GM23338 (cell line): ENCODE data around the gene NACAD. TPM values are rescaled to one million over a fixed set of nuclear protein-coding genes. Genes with fewer than 3 reads are reported as not detected.

ENCODE experiments used
- ATAC-seq: fragments of 200-7000 bp; cut with Tn5 transposase; 3 replicates; pipeline ENCODE4 v1.9.1; 2020
- DNase-seq: peaks from one replicate; pipeline ENCODE4 v3.0.0-alpha.2; 2015; ENCODE audit warnings: low spot score
- H2AFZ ChIP-seq: fragments of 200-600 bp; sonication (generic); 2 replicates; pipeline ENCODE4 v1.8.0; 2016; ENCODE audit warnings: antibody characterized with exemption, mild to moderate bottlenecking, moderate library complexity
- H3F3A ChIP-seq: fragments of 200-600 bp; sonication (generic); replicated peaks from 2 replicates; pipeline ENCODE4 v1.8.0; 2017; ENCODE audit warnings: antibody characterized with exemption, mixed run types, low read depth
- H3K27ac ChIP-seq: fragments of 200-600 bp; sonication (generic); 2 replicates; pipeline ENCODE4 v1.6.1; 2016; ENCODE audit warnings: low read depth
- H3K27me3 ChIP-seq: fragments of 200-600 bp; sonication (generic); 2 replicates; pipeline ENCODE4 v1.8.0; 2016; ENCODE audit warnings: mild to moderate bottlenecking, mixed run types, moderate library complexity; ENCODE audit not compliant: insufficient read depth
- H3K36me3 ChIP-seq: fragments of 200-600 bp; sonication (generic); 2 replicates; pipeline ENCODE4 v1.8.0; 2016; ENCODE audit warnings: mild to moderate bottlenecking; ENCODE audit not compliant: insufficient read depth
- H3K4me1 ChIP-seq: fragments of 200-600 bp; sonication (generic); 2 replicates; pipeline ENCODE4 v1.8.0; 2016; ENCODE audit warnings: mild to moderate bottlenecking, moderate library complexity; ENCODE audit not compliant: insufficient read depth
- H3K4me2 ChIP-seq: fragments of 200-600 bp; sonication (generic); 2 replicates; pipeline ENCODE4 v1.7.1; 2017; ENCODE audit warnings: mixed run types
- H3K4me3 ChIP-seq: fragments of 200-600 bp; sonication (generic); 2 replicates; pipeline ENCODE4 v1.6.1; 2016; ENCODE audit warnings: mixed run types
- H3K79me2 ChIP-seq: fragments of 200-600 bp; sonication (generic); replicated peaks from 2 replicates; pipeline ENCODE4 v1.8.0; 2017; ENCODE audit warnings: mild to moderate bottlenecking; ENCODE audit not compliant: insufficient read depth
- H3K9me2 ChIP-seq: fragments of 200-600 bp; sonication (generic); 2 replicates; pipeline ENCODE4 v1.8.0; 2017; ENCODE audit not compliant: insufficient read depth
- H4K20me1 ChIP-seq: fragments of 200-600 bp; sonication (generic); replicated peaks from 2 replicates; pipeline ENCODE4 v1.8.0; 2017; ENCODE audit warnings: mild to moderate bottlenecking; ENCODE audit not compliant: insufficient read depth
- H3K27ac Mint-ChIP-seq: 2 replicates; pipeline ENCODE4 v1.8.0; 2020; ENCODE audit warnings: inconsistent platforms, mild to moderate bottlenecking, moderate library complexity, mixed read lengths
- H3K27me3 Mint-ChIP-seq: 3 replicates; pipeline ENCODE4 v1.8.0; 2022; ENCODE audit warnings: low read depth, mild to moderate bottlenecking, moderate library complexity, mixed read lengths, inconsistent platforms; ENCODE audit not compliant: insufficient read depth, poor library complexity
- H3K36me3 Mint-ChIP-seq: 3 replicates; pipeline ENCODE4 v1.8.0; 2021; ENCODE audit warnings: low read depth, mild to moderate bottlenecking, inconsistent platforms, moderate library complexity, mixed read lengths
- H3K4me1 Mint-ChIP-seq: 3 replicates; pipeline ENCODE4 v1.8.0; 2020; ENCODE audit warnings: mild to moderate bottlenecking, inconsistent platforms, mixed read lengths
- H3K4me3 Mint-ChIP-seq: 3 replicates; pipeline ENCODE4 v1.8.0; 2021; ENCODE audit warnings: moderate library complexity, mild to moderate bottlenecking, inconsistent platforms, mixed read lengths
- H3K9me3 Mint-ChIP-seq: 3 replicates; pipeline ENCODE4 v1.8.0; 2020; ENCODE audit warnings: moderate library complexity, mild to moderate bottlenecking, inconsistent platforms, mixed read lengths
- ETS1 ChIP-seq: IDR thresholded peaks from 2 replicates; pipeline ENCODE4 v1.6.1; 2016; ENCODE audit warnings: antibody characterized with exemption
- EZH2 ChIP-seq: fragments of 200-600 bp; sonication (generic); IDR thresholded peaks from one replicate; pipeline ENCODE4 v1.8.0; 2017; ENCODE audit warnings: antibody characterized with exemption, mild to moderate bottlenecking, low read depth; ENCODE audit not compliant: unreplicated experiment
- STAT1 ChIP-seq: IDR thresholded peaks from one replicate; pipeline ENCODE4 v1.6.1; 2016; ENCODE audit warnings: antibody characterized with exemption; ENCODE audit not compliant: unreplicated experiment
- ZNF462 ChIP-seq: fragments of 250-450 bp; sonication (Bioruptor Pico); IDR thresholded peaks from 2 replicates; pipeline ENCODE4 v1.5.0; 2020; ENCODE audit warnings: mild to moderate bottlenecking, moderate library complexity
- polyA plus RNA-seq: library from polyadenylated mRNA; unstranded; fragments of >200 nt; fragmentation: Nextera tagmentation; extraction: Ambion mirVana; gene quantifications from 2 replicates; pipeline ENCODE4 v1.2.1, GENCODE V29; 2016
- total RNA-seq: library from RNA; depleted of rRNA; stranded (reverse); fragments of >200 nt; shearing (Covaris generic); gene quantifications from 2 replicates; pipeline ENCODE4 v1.2.3, GENCODE V29; 2014

NACAD gene
- total and polyA plus RNA-seq, 2 experiments from 2014 or later: 6.1 to 11.2 TPM

- no peak for TF ChIP-seq ZNF462 (CRISPR knock-in tag)
- TF ChIP-seq ETS1: no peak
- TF ChIP-seq EZH2: no peak
Observed at GRCh38 chr7:45050198-45050597, 38.6 kb downstream of the NACAD start (continued).

- H3K27ac ChIP-seq: no peak overlapping the region
- no peak overlapping the region for H3K4me3 ChIP-seq
- no peaks in the 10 kb centered on the region for H3K79me2 ChIP-seq
- no peaks in the 10 kb centered on the region for H3K27me3 Mint-ChIP-seq
- H3K36me3 ChIP-seq: no peaks in the 10 kb centered on the region
- no peak overlapping the region for H3K27ac Mint-ChIP-seq
- no peaks in the 10 kb centered on the region for H3K4me1 Mint-ChIP-seq
- no peaks in the 10 kb centered on the region for H3K4me1 ChIP-seq
- no peaks in the 10 kb centered on the region; the same call in 1 of the 2 replicates for H4K20me1 ChIP-seq
- H3F3A ChIP-seq: no peaks in the 10 kb centered on the region
- DNase-seq (no peak), ATAC-seq (no peak)
- no peaks in the 10 kb centered on the region for H3K9me2 ChIP-seq
- TF ChIP-seq STAT1 (no peak), EZH2 (no peak)
- no peaks in the 10 kb centered on the region for H3K27me3 ChIP-seq
- H3K9me3 Mint-ChIP-seq: no peaks in the 10 kb centered on the region
- no peak overlapping the region for H2AFZ ChIP-seq
- H3K4me3 Mint-ChIP-seq: no peak overlapping the region
- H3K4me2 ChIP-seq: no peak overlapping the region
- H3K36me3 Mint-ChIP-seq: peaks cover 6% of the 10 kb centered on the region; the same call in 1 of the 3 replicates
Observed at GRCh38 chr7:45048748-45049147, 40.0 kb downstream of the NACAD start.
